ENCODE data around the gene GORASP1. TPM values are rescaled to one million over a fixed set of nuclear protein-coding genes. Genes with fewer than 3 reads are reported as not detected.

The GORASP1 gene
- total and polyA plus RNA-seq, 2 experiments from 2014 or later: 10.3 to 38.3 TPM

- Histone ChIP-seq H2AFZ (no peak overlapping the region), H3K4me3 (no peak overlapping the region), H4K20me1 (replicated peaks; ENCODE audit: insufficient read depth) (peaks cover 12% of the 10 kb centered on the region), H3K9me2 (ENCODE audit: insufficient read depth) (no peaks in the 10 kb centered on the region), H3K27me3 (ENCODE audit: insufficient read depth) (no peaks in the 10 kb centered on the region), H3F3A (replicated peaks; ENCODE audit: low read depth) (no peaks in the 10 kb centered on the region), H3K27ac (ENCODE audit: low read depth) (no peak overlapping the region), H3K4me2 (no peak overlapping the region), H3K79me2 (replicated peaks; ENCODE audit: insufficient read depth) (peaks cover 9% of the 10 kb centered on the region), H3K4me1 (ENCODE audit: insufficient read depth) (no peaks in the 10 kb centered on the region), H3K36me3 (ENCODE audit: insufficient read depth) (no peaks in the 10 kb centered on the region)
- ATAC-seq: peak; percentile 9
- Mint-ChIP-seq H3K4me3 (no peak overlapping the region), H3K9me3 (no peaks in the 10 kb centered on the region; the same call in 2 of the 3 replicates), H3K4me1 (peaks cover 28% of the 10 kb centered on the region), H3K27ac (peak overlapping the region; percentile 71; the same call in 1 of the 2 replicates), H3K27me3 (ENCODE audit: insufficient read depth, low read depth, poor library complexity) (peaks cover 12% of the 10 kb centered on the region), H3K36me3 (ENCODE audit: low read depth) (peaks cover 4% of the 10 kb centered on the region)
- TF ChIP-seq CTCF (conservative IDR thresholded peaks at IDR 0.05; ENCODE audit: low read depth in 2 of 2) (peak; percentile 31 to 48), NANOG (IDR thresholded peaks at IDR 0.05; ENCODE audit: borderline replicate concordance) (no peak)
- DNase-seq (ENCODE audit: low spot score): peak; percentile 68
Observed at GRCh38 chr3:39103324-39103693, 4.1 kb downstream of the GORASP1 start.

- no peak overlapping the region for H3K4me3 Mint-ChIP-seq
- H3K4me1 Mint-ChIP-seq: peaks cover 23% of the 10 kb centered on the region
- H3K36me3 ChIP-seq (ENCODE audit: insufficient read depth): no peaks in the 10 kb centered on the region
- H3F3A ChIP-seq (replicated peaks; ENCODE audit: low read depth): no peaks in the 10 kb centered on the region
- peaks cover 9% of the 10 kb centered on the region for H3K36me3 Mint-ChIP-seq (ENCODE audit: low read depth)
- H2AFZ ChIP-seq: no peak overlapping the region
- H3K27ac Mint-ChIP-seq: no peak overlapping the region; the same call in 1 of the 2 replicates
- H3K79me2 ChIP-seq (replicated peaks; ENCODE audit: insufficient read depth): peaks cover 9% of the 10 kb centered on the region
- H3K27me3 ChIP-seq (ENCODE audit: insufficient read depth): no peaks in the 10 kb centered on the region
- no peak for ATAC-seq
- H3K9me2 ChIP-seq (ENCODE audit: insufficient read depth): no peaks in the 10 kb centered on the region
- H3K27ac ChIP-seq (ENCODE audit: low read depth): no peak overlapping the region
- H3K4me3 ChIP-seq: no peak overlapping the region
- no peaks in the 10 kb centered on the region for H3K9me3 Mint-ChIP-seq
- peaks cover 12% of the 10 kb centered on the region for H4K20me1 ChIP-seq (replicated peaks; ENCODE audit: insufficient read depth)
- no peak overlapping the region for H3K4me2 ChIP-seq
- TF ChIP-seq EZH2 (IDR thresholded peaks at IDR 0.05; ENCODE audit: low read depth, unreplicated experiment): no peak
- no peak for TF ChIP-seq EZH2phosphoT487 (IDR thresholded peaks at IDR 0.05; ENCODE audit: unreplicated experiment)
- peaks cover 12% of the 10 kb centered on the region for H3K27me3 Mint-ChIP-seq (ENCODE audit: insufficient read depth, low read depth, poor library complexity)
- no peak for DNase-seq (ENCODE audit: low spot score)
- H3K4me1 ChIP-seq (ENCODE audit: insufficient read depth): no peaks in the 10 kb centered on the region
Observed at GRCh38 chr3:39102504-39103323, 4.7 kb downstream of the GORASP1 start.

- Histone ChIP-seq H2AFZ (no peak overlapping the region), H3K4me2 (no peak overlapping the region), H3F3A (replicated peaks; ENCODE audit: low read depth) (no peaks in the 10 kb centered on the region), H3K27me3 (ENCODE audit: insufficient read depth) (no peaks in the 10 kb centered on the region), H3K27ac (ENCODE audit: low read depth) (no peak overlapping the region), H3K9me2 (ENCODE audit: insufficient read depth) (no peaks in the 10 kb centered on the region), H3K36me3 (ENCODE audit: insufficient read depth) (no peaks in the 10 kb centered on the region), H4K20me1 (replicated peaks; ENCODE audit: insufficient read depth) (peaks cover 12% of the 10 kb centered on the region), H3K4me3 (no peak overlapping the region), H3K79me2 (replicated peaks; ENCODE audit: insufficient read depth) (peaks cover 4% of the 10 kb centered on the region), H3K4me1 (ENCODE audit: insufficient read depth) (no peaks in the 10 kb centered on the region)
- peaks cover 7% of the 10 kb centered on the region for H3K27me3 Mint-ChIP-seq (ENCODE audit: insufficient read depth, low read depth, poor library complexity)
- H3K27ac Mint-ChIP-seq: no peak overlapping the region
- H3K9me3 Mint-ChIP-seq: no peaks in the 10 kb centered on the region
- peaks cover 20% of the 10 kb centered on the region for H3K36me3 Mint-ChIP-seq (ENCODE audit: low read depth)
- TF ChIP-seq CREB1 (CRISPR knock-in tag; IDR thresholded peaks at IDR 0.05; ENCODE audit: low read depth) (no peak), CTCF (conservative IDR thresholded peaks at IDR 0.05; ENCODE audit: low read depth in 2 of 2) (peak; percentile 87 to 89), ZNF114 (CRISPR knock-in tag; IDR thresholded peaks at IDR 0.05) (no peak)
- ATAC-seq (peak; percentile 89), DNase-seq (ENCODE audit: low spot score) (peak; percentile 77)
- H3K4me3 Mint-ChIP-seq: no peak overlapping the region
- peaks cover 17% of the 10 kb centered on the region for H3K4me1 Mint-ChIP-seq
Observed at GRCh38 chr3:39101022-39101689, 6.3 kb downstream of the GORASP1 start.
